ENCODE measurements around the gene PRXL2B.
A peak's percentile ranks its signal among the peaks of the same experiment; 100 is the strongest.
"Not testable (repeated sequence)": the region's sequence is repeated elsewhere in the genome, so short reads cannot be mapped to it uniquely, and the experiment has no call there.

The PRXL2B gene

DNA sequence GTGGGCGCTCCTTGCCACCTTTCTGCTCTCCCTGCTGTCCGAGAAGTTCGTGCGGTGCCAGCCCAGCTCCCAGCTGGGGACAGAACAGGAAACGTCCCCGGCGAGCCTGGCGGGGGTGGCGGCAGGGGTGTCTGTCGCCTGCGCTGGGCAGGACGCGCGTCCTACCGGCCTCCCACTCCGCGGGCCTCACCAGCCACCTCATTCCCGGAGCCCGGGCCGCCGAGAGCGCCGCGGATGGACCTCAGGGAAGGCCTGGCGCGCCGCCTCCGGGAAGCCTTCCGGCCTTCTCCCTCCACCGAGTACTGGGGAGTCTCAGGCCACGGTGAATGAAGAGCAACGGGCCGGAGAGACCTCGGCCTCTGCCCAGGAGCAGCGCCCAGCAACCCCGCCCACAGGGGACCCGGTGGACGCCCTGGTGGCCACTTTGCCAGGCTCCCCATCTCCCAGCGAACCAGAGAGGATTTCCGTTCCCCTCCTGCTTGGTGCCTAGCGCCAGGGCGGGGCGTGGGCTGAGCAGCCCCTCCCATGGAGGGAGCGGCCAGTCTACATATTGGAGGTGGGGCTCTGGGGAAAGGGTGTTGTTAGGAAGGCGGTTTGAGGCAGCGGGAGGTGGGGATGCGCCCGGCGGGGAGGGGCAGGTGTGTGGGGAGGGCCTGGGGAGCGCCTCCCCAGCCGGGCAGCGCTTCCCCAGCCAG is 39.9 kb upstream of the PRXL2B start:
- TF ChIP-seq, protein P1, sequence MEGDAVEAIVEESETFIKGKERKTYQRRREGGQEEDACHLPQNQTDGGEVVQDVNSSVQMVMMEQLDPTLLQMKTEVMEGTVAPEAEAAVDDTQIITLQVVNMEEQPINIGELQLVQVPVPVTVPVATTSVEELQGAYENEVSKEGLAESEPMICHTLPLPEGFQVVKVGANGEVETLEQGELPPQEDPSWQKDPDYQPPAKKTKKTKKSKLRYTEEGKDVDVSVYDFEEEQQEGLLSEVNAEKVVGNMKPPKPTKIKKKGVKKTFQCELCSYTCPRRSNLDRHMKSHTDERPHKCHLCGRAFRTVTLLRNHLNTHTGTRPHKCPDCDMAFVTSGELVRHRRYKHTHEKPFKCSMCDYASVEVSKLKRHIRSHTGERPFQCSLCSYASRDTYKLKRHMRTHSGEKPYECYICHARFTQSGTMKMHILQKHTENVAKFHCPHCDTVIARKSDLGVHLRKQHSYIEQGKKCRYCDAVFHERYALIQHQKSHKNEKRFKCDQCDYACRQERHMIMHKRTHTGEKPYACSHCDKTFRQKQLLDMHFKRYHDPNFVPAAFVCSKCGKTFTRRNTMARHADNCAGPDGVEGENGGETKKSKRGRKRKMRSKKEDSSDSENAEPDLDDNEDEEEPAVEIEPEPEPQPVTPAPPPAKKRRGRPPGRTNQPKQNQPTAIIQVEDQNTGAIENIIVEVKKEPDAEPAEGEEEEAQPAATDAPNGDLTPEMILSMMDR (IDR thresholded peaks at IDR 0.05; ENCODE audit: insufficient read depth, low read depth, low read length, missing control alignments): no peak
- peak; percentile 85 for DNase-seq (ENCODE audit: low read depth)

GRCh38 chr1:2547210-2548067 is 39.1 kb upstream of the PRXL2B start:
- H3K4me3 ChIP-seq (ENCODE audit: low read length): peak overlapping the region; percentile 45
- TF ChIP-seq, protein P1 (IDR thresholded peaks at IDR 0.05; ENCODE audit: insufficient read depth, low read depth, low read length, missing control alignments): no peak
- DNase-seq (ENCODE audit: low read depth): no peak

More for the DNA sequence above, 39.9 kb upstream of the PRXL2B start:
- H3K4me3 ChIP-seq (ENCODE audit: low read length): peak overlapping the region; percentile 45

GRCh38 chr1:2548068-2548589 is 38.4 kb upstream of the PRXL2B start:
- DNase-seq (ENCODE audit: low read depth): peak; percentile 83
- no peak overlapping the region for H3K4me3 ChIP-seq (ENCODE audit: low read length)
- TF ChIP-seq, protein P1 (IDR thresholded peaks at IDR 0.05; ENCODE audit: insufficient read depth, low read depth, low read length, missing control alignments): peak; percentile 93

GRCh38 chr1:2549367-2550029 is 37.1 kb upstream of the PRXL2B start:
- not testable (repeated sequence) for DNase-seq (ENCODE audit: low read depth); H3K4me3 ChIP-seq (ENCODE audit: low read length)

DNA sequence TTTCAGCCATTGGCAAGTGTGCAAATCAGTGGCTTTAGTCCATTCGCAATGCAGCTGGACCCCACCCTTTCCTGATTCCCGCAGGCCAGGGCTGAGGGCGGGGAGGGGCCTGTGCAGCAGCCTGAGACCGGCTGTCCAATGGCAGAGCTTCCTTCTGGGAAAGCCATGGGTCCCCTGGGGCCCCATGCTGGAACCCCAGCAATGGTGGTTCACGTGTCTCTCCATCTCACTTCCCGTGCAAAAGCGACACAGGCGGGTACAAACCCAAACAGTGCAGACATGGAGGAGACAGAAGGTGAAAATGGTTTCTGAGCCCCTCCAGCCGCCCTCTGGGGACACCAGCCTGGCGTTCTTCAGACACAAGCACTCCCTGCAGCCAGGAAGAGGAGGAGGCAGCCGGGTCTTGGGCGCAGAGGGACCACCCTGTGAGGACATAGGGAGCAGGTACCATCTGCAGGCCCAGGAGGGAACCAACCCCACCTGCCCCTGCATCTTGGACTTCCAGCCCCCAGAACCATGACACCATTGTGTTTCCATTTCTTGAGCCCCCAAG is 36.2 kb upstream of the PRXL2B start:
- not testable (repeated sequence) for H3K4me3 ChIP-seq (ENCODE audit: low read length); DNase-seq (ENCODE audit: low read depth)

DNA sequence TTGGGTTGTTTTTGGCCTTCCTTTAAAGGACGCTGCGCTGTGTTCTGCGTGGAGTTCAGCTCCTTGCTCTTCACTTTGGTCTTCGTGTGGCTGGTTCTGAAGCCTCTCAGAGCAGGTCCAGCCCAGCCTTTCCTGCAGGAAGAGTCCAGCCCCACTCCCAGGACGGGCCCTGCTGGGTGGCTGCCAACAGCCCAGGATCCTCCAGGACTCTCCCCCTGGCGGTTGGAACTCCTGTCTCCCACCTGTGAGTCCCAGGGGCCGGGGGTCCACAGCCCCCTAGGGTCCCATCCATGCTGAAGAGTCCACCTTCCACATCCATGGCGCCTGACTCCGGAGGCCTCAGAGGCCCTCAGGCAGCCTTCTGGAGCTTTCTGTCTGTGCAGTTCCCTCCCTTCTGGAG is 35.0 kb upstream of the PRXL2B start:
- H3K4me3 ChIP-seq (ENCODE audit: low read length); DNase-seq (ENCODE audit: low read depth): not testable (repeated sequence)

DNA sequence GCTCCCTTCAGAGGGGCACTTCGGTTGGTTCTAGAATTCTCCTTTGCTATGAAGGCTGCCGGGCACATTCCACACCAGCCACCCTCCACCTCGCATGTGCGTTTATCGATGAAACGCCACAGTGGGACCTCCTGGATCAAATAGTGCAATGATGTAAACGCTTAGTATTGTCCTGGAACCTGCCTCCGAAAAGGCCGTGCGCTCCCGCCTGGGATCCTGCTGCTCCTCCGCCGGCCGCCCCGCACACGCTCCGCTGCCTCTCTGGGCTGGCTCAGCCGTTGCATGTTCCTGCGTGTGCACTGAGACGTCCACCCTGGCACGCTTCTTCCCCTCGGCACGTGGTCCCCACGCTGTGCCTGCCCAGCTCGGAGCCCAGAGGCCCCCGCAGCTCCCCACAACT is 34.4 kb upstream of the PRXL2B start:
- no peak for DNase-seq (ENCODE audit: low read depth)
- H3K4me3 ChIP-seq (ENCODE audit: low read length): no peak overlapping the region
- TF ChIP-seq, protein P1 (IDR thresholded peaks at IDR 0.05; ENCODE audit: insufficient read depth, low read depth, low read length, missing control alignments): no peak

GRCh38 chr1:2553076-2553475 is 33.5 kb upstream of the PRXL2B start:
- not testable (repeated sequence) for DNase-seq (ENCODE audit: low read depth); H3K4me3 ChIP-seq (ENCODE audit: low read length)
